GM12873 (cell line): ENCODE data around the gene RPL28.

Experiments used
- TF ChIP-seq, protein P1 (sequence below): IDR thresholded peaks from 2 replicates; pipeline ENCODE4 v1.5.1; 2012; ENCODE audit warnings: low read depth, mild to moderate bottlenecking, moderate library complexity, low read length, control low read depth; ENCODE audit not compliant: insufficient read depth; ENCODE audit errors: missing control alignments

The RPL28 gene

DNA sequence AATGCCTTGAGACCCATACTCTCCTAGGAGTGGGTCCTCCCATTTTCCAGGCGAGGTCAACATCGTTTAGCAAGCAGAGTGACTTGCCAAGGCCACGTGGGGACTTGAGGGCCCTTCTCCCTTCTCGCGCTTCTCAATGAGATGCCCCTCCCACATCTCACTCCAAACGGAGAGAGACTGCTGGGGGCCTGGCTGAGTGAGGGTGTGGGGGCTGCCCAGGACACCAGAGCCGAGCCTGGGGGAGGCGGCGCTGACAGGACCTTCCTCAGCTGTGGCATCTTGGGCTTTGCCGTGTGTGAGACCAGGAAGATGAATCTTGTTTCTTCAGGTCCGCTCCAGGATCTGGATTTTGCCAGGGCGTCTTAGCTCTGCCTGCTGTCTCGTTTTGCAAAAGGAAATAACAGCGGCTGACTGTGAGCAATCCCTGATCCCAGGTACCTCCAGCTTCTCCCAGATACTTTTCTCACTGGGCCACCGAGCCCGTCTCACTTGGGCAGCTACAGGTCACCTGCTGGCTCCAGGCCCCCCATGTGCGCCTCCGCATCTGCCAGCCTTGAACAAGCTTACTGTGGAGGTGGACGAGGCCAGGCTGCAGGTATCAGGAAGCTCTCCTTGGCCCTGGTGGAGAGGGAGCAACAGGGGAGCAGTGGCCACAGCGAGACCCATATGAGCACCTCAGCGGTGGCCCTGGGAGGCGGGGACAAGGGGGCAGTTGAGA is 37.3 kb upstream of the RPL28 start:
- TF ChIP-seq, protein P1, sequence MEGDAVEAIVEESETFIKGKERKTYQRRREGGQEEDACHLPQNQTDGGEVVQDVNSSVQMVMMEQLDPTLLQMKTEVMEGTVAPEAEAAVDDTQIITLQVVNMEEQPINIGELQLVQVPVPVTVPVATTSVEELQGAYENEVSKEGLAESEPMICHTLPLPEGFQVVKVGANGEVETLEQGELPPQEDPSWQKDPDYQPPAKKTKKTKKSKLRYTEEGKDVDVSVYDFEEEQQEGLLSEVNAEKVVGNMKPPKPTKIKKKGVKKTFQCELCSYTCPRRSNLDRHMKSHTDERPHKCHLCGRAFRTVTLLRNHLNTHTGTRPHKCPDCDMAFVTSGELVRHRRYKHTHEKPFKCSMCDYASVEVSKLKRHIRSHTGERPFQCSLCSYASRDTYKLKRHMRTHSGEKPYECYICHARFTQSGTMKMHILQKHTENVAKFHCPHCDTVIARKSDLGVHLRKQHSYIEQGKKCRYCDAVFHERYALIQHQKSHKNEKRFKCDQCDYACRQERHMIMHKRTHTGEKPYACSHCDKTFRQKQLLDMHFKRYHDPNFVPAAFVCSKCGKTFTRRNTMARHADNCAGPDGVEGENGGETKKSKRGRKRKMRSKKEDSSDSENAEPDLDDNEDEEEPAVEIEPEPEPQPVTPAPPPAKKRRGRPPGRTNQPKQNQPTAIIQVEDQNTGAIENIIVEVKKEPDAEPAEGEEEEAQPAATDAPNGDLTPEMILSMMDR: no peak

DNA sequence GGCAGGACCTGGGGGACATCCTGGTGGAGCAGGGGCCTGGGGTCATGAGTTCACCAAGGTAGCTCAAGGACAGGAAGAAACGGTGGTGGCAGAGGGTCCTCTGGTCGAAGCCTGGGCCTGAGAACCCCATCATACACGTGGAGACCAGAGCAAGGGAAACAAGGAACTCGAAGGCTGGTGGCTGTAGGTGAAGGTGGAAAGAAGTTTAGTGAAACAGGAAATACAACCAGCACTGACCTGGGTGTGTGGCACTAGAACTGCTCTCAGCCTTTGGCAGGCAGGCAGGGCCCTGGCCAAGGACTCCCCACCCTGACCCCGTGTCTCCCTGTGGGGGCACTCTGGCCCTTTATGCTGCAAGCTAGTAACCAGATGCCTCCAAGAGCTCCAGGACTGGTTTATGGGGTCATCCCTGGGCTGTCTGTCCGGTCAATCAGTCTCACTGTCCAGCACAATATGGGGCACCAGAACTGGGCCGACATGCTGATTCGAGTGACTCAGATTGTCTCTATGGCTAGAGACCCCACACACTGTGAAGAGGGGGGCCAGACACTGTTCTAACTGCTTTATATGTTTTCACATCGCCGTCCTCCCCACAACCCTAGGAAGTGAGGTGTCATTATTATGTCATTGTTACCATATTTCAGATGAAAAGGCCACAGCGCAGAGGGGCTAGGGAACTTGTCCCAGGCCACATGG is 35.0 kb upstream of the RPL28 start:
- TF ChIP-seq, protein P1: no peak

DNA sequence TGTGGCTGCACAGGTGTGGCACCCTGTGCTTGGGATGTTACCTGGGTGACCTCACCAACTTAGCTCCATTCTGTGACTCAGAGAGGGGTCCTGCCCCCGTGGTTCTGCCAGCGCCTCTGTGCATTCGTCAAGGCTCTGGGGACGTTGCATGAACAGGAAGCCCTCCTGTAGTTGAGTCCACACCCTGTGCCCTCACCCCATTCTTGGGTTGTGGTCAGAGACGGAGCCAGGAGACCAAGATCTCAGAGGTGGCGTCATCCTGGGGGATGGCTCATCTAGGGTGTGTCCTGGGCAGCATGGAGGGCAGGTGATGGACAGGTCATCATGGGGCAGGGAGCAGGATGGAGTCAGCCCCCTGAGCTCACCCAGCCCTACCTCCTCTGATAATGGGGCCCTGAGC is 33.7 kb upstream of the RPL28 start:
- TF ChIP-seq, protein P1: no peak

DNA sequence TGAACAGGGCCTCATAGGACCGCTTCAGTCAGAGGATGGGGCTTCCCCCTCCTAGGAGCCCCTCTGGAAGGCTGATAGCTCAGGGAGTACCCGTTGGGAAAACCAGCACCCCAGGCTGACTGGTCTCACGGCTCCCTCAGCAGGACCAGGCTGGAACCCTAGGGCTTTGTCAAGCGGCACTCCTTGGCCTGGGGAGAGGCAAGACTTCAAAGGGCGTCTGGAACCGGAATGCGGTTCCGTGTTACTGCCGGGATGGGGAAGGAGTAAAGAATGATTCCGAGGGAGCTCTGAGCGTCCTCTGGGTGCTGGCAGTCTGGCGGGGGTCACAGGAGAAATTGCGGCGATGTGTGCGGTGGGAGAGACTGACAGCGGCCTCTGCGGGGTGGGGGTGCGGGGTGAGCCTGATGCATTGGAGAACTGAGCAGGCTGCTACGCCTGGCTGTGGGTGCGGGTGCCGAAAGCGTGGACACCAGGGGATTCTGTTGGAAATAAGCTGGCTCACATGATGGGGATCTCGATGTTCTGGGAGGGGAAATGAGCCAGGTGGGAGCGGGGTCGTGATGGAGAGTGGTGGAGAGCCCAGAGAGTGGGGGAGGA is 33.1 kb upstream of the RPL28 start:
- TF ChIP-seq, protein P1: no peak

DNA sequence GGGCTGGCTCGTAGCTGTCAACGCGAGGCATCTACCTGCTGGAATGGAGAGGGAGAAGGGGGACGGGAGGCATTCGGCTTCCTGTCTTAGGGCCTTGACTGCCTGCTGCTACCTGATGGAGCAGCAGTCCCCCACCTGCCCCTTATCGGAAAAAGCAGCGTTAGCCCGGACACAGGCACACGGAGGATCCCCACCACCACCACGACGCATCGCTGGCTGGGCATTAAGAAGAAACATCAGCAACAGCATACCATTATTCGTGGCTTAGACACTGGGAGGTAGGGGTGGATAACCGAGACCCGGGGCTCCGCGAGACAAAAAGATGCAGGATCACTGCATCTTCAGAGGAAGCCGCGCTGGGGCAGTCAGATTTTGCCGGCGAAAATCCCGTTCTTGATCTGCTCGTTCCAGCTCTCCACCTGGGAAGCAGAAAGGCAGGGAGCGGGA is 32.4 kb upstream of the RPL28 start:
- TF ChIP-seq, protein P1: no peak

DNA sequence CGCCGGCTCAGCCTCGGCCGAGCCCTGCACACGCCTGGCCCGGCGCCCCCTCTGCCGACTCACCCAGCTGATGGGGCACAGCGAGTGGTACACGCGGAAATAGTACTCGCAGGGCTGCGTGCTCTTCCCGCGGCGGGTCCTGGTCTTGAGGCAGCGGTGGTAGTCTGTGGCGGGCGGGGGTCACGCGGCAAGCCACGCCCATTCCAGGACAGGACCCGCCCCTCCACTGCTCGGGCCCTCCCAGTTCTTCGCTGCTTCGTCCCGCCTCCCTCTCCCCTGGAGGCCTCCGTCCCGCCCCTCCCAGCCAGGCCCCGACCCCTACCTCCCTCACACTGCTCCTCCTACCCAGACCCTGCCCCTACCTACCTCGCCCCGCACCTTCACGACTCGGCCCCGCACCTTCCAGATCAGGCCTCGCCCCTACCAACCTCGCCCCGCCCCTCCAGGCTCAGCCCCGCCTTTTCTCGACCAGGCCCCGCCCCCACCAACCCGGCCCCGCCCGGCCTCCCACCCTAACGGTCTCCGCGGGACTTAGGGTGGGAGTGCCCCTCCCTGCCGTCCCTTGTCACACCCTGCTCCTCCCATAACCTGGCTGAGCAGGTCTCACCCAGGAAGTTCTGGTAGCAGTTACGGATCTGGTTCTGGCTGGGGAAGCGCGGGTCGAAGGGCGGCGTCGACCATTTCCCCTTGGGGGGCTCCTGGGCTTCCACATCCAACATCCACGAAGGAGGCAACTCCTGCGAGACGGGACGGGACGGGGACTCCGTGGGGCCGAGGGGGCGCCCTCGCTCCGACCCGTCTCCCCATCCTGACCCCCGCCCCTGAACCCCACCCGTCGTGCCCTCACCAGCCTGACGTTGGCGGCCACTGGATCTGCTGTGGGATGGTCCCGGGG is 31.7 kb upstream of the RPL28 start:
- TF ChIP-seq, protein P1: no peak

DNA sequence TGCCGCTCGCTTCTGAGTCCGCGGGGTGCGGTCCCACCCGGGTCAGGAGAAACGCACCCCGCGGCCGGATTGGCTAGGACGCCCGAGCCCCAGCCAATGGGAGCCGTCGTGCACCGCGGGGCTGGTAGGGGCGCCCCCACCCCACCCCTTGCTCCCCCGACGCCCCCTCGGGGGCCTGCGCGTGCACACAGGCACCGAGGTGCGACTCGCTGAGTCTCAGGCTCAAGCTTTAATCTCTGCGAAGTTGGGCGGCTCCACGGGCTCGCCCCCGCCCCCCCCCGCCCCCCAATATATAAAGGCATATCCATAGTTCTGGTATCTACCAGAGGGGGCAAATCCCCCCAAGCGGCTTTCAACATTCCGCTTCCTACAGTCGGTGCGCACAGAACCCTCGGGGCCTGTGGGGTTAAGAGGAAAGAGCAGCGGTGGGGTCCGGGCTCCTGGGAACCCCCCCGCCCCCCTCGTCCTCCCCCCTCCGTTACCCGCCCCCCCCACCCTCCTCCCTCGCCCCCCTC is 31.0 kb upstream of the RPL28 start, which contains the start of gene COX6B2:
COX6B2 (minus strand) TSS at position 22 of the 515 bp plus-strand sequence. CDS start 198 bp downstream, outside the sequence.
- TF ChIP-seq, protein P1: no peak
